ENCODE data around the gene POLD2.

The POLD2 gene

DNA sequence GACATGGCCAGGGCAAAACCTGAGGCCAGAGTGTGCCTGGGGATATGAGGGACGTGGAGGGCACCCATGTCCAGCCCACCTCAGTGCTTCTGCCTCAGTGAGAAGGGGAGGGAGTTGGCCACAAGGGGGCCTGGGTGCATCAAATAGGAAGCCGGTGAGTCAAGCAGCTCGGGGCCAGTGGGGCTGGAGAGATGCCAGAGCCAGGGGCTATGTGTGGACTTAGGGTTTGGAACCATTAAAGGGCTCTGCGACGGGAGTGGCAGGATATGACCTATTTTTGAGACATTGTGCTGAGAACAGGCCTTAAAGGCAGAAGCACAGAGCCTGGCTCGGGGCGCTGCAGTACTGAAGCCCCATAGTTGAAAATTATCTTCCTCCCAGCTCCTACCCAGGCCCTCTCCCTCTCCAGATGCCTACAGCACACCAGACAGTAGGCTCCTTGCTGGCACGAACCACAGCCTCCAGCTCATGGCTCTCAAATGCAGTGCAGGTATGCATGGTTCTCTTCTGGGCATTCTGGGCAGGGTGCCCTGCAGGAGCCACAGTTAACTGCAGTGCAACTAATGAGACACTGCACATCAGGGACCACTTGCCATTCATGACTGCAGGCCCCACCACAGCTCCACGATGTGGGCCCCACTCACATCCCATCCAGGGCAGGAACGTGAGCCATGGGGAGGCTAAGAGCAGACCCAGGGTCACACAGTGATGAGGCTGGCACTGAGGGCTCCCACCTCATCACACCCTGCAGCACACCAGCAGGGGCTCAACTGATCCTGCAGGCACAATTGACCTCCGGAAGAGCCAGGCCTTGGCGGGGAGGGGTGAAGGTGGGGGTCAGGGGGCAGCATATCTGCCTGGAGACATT is 50.8 kb downstream of the POLD2 start:
- Histone ChIP-seq H3K4me3 (ENCODE audit: low read depth, low read length) (no peak overlapping the region), H3K9ac (ENCODE audit: low read length) (no peak overlapping the region), H3K27ac (ENCODE audit: low read depth, low read length) (no peak overlapping the region), H3K9me3 (ENCODE audit: control insufficient read depth, insufficient read depth, low read depth, low read length) (no peaks in the 10 kb centered on the region), H3K4me1 (ENCODE audit: control insufficient read depth, insufficient read depth, low read length) (no peaks in the 10 kb centered on the region), H3K36me3 (ENCODE audit: control insufficient read depth, insufficient read depth, low read length) (peaks cover 46% of the 10 kb centered on the region), H3K27me3 (ENCODE audit: control insufficient read depth, insufficient read depth, low read length) (peaks cover 10% of the 10 kb centered on the region; the same call in 1 of the 2 replicates)

DNA sequence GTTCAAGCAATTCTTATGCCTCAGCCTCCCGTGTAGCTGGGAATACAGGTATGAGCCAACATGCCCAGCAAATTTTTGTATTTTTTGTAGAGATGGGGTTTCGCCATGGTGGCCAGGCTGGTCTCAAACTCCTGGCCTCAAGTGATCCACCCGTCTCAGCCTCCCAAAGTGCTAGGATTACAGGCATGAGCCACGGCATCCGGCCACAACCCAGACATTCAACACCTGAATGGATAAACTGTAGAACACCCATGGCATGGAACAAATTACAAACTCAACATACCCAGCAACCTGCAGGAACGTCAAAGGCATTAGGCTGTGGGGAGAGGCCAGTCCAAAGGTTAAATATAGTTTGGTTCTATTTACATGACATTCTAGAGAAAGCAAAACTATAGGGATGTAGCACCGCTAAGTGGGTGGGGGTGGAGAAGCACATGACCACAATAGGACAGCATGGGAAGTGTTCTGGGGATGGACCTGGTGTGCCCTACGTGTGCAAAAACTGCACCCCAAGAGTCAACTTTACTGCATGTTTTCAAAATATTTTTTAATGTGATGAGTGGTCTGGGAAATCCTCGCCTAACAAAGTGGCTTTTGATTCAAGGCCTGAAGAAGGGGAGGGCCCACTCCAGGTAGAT is 51.5 kb downstream of the POLD2 start:
- Histone ChIP-seq H3K9me3 (ENCODE audit: control insufficient read depth, insufficient read depth, low read depth, low read length) (no peaks in the 10 kb centered on the region), H3K9ac (ENCODE audit: low read length) (no peak overlapping the region), H3K4me1 (ENCODE audit: control insufficient read depth, insufficient read depth, low read length) (no peaks in the 10 kb centered on the region), H3K27ac (ENCODE audit: low read depth, low read length) (no peak overlapping the region), H3K4me3 (ENCODE audit: low read depth, low read length) (no peak overlapping the region), H3K27me3 (ENCODE audit: control insufficient read depth, insufficient read depth, low read length) (peaks cover 16% of the 10 kb centered on the region; the same call in 1 of the 2 replicates), H3K36me3 (ENCODE audit: control insufficient read depth, insufficient read depth, low read length) (peaks cover 38% of the 10 kb centered on the region)

DNA sequence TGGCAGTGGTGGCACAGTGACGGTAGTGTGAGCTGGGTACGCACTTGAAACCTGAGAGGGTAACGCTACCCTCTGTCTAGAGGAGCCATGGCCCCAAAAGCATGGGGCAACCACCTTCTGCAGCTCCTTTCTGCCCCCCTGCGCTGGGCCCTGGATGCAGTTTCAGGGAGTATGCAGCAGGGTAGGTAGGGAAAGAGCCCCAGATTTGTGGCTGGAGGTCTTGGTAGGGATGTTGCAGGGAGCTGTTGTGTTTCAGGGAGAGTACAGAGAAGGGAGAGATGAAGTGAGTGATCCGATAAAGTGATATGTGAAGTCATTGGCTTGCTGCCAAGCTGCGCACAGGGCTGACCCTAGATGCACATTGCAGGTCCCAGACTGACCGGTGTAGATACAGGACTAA is 55.3 kb downstream of the POLD2 start:
- no peak overlapping the region for H3K4me3 ChIP-seq (ENCODE audit: low read depth, low read length)
- peaks cover 17% of the 10 kb centered on the region; the same call in 1 of the 2 replicates for H3K27me3 ChIP-seq (ENCODE audit: control insufficient read depth, insufficient read depth, low read length)
- peaks cover 32% of the 10 kb centered on the region for H3K4me1 ChIP-seq (ENCODE audit: control insufficient read depth, insufficient read depth, low read length)
- H3K36me3 ChIP-seq (ENCODE audit: control insufficient read depth, insufficient read depth, low read length): peaks cover 5% of the 10 kb centered on the region; the same call in 1 of the 2 replicates
- no peaks in the 10 kb centered on the region for H3K9me3 ChIP-seq (ENCODE audit: control insufficient read depth, insufficient read depth, low read depth, low read length)
- no peak overlapping the region for H3K27ac ChIP-seq (ENCODE audit: low read depth, low read length)
- H3K9ac ChIP-seq (ENCODE audit: low read length): no peak overlapping the region

DNA sequence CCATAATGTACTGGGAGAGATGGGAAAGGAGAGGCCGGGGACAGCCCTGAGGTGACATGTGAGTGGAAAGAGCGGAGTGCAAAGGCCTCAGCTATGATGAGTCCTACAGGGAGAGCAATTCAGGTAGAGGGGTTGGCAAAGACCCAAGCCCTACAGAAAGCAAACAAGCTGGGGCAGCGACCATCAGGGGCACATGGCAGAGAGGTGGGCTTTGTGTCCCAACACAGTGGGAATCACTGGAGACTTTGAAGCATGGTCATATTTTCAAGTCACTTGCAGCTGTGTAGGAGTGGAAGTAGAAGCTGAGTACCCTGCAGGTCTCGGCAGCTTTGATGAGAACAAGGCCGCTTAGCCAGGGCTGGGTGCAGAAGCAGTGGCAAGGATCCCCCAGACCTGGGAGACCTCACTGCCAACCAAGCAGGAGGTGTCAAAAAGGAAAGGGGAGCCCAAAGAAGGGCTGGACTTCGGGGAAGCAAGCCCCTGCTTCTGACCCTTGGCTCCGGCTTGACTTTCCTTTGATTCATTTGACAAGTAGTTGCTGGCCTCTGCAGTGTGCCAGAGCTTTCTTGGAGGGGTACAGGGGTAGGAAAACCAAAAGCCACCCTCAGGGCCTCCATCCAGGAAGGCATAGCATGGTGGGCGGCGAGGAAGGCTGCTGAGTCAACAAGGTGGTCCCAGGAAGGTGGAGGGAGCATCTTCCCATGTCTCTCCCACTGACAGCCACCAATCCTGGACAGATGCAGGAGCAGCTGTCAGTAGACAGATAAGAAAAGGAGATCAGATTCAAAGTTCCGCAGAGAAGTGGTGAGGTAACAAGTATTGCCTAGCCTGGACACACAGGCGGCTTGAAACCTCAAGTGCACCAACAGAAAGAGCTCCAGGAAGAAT is 56.0 kb downstream of the POLD2 start:
- H3K27ac ChIP-seq (ENCODE audit: low read depth, low read length): no peak overlapping the region
- no peak overlapping the region for H3K9ac ChIP-seq (ENCODE audit: low read length)
- H3K4me1 ChIP-seq (ENCODE audit: control insufficient read depth, insufficient read depth, low read length): peaks cover 32% of the 10 kb centered on the region
- H3K36me3 ChIP-seq (ENCODE audit: control insufficient read depth, insufficient read depth, low read length): peaks cover 3% of the 10 kb centered on the region
- H3K4me3 ChIP-seq (ENCODE audit: low read depth, low read length): no peak overlapping the region
- no peaks in the 10 kb centered on the region for H3K9me3 ChIP-seq (ENCODE audit: control insufficient read depth, insufficient read depth, low read depth, low read length)
- H3K27me3 ChIP-seq (ENCODE audit: control insufficient read depth, insufficient read depth, low read length): peaks cover 17% of the 10 kb centered on the region; the same call in 1 of the 2 replicates

DNA sequence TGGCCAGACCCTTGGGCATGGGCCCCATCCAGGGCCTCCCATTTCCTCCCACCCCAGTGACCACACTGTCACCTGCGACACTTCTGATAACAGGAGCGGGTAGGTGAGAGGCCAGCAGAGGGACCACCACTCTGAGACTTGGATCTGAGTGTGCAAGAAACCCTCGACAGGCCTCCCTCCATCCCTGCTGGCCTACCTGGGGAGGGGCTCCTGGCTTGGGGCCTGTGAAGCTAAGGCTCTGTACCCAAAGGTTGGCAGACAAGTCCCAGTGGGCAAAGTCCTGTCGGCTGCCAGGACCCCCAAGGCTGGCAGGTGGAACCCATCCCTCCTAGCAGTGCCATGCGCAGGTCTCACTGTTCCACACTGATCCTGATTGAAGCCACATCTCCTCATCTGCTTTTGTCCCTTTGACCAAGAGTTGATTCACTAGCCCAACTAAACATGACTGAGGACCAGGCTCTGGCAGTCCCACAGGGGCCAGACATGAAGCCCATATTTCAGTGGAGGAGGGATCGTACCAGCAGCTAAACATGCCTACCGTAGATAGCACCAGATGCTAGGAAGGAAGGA is 56.8 kb downstream of the POLD2 start:
- H3K9me3 ChIP-seq (ENCODE audit: control insufficient read depth, insufficient read depth, low read depth, low read length): no peaks in the 10 kb centered on the region
- H3K36me3 ChIP-seq (ENCODE audit: control insufficient read depth, insufficient read depth, low read length): peaks cover 11% of the 10 kb centered on the region
- no peak overlapping the region for H3K27ac ChIP-seq (ENCODE audit: low read depth, low read length)
- peaks cover 32% of the 10 kb centered on the region for H3K4me1 ChIP-seq (ENCODE audit: control insufficient read depth, insufficient read depth, low read length)
- peaks cover 17% of the 10 kb centered on the region; the same call in 1 of the 2 replicates for H3K27me3 ChIP-seq (ENCODE audit: control insufficient read depth, insufficient read depth, low read length)
- no peak overlapping the region for H3K9ac ChIP-seq (ENCODE audit: low read length)
- no peak overlapping the region for H3K4me3 ChIP-seq (ENCODE audit: low read depth, low read length)

DNA sequence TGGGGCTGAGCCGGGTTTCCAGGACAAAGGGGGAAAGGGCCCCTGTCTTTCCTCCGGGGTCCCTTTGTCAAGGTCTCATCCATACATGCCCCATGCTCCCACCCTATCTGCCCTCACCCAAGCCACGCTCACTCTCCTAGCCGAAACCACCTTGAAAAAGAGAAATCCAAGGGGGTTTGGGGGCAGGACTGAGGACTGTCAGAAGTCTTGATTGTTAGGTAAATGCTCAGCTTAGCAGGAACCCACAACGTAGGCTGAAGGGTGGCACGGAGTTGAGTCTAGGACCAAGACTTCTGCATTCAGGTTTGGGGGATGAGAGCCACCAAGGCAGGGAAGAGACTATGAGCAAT is 57.3 kb downstream of the POLD2 start:
- peaks cover 17% of the 10 kb centered on the region; the same call in 1 of the 2 replicates for H3K27me3 ChIP-seq (ENCODE audit: control insufficient read depth, insufficient read depth, low read length)
- no peaks in the 10 kb centered on the region for H3K9me3 ChIP-seq (ENCODE audit: control insufficient read depth, insufficient read depth, low read depth, low read length)
- no peak overlapping the region for H3K9ac ChIP-seq (ENCODE audit: low read length)
- H3K4me1 ChIP-seq (ENCODE audit: control insufficient read depth, insufficient read depth, low read length): peaks cover 32% of the 10 kb centered on the region
- peaks cover 15% of the 10 kb centered on the region for H3K36me3 ChIP-seq (ENCODE audit: control insufficient read depth, insufficient read depth, low read length)
- H3K4me3 ChIP-seq (ENCODE audit: low read depth, low read length): no peak overlapping the region
- H3K27ac ChIP-seq (ENCODE audit: low read depth, low read length): no peak overlapping the region

DNA sequence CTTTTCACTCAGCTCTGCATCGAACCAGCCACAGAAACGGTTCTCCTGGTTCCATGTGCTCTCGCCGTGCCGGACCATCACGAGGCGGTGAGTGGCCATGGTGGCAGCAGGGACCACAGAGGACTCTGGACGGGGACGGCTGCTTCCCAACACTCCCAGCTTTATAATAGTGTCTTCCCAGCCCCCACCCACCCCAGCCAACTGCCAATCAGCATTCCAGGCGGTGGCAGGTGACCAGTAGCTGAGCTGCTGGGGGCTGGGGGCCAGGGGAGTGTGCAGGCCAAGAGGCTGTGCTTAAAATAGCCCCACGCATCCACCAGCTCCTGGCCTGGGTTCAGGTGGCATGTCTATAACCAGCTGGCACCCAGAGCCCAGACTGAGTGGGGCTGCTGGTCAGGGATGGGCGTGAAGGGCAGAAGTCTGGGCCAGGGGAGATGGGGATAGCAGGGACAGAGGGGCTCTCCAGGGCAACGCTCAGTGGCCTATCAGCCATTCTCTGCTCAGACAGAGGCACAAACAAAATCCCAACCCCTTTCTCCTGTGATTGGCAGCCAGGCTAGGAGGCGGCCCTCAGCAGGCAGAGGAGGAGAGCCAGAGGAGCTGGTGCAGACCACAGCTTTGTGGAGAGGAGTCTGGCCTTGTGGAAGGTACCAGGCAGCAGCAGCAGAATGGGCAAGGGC is 57.8 kb downstream of the POLD2 start, which contains the start of gene PGAM2:
TSS of gene PGAM2 (minus strand) at position 137 of the 680 bp plus-strand sequence. CDS start at position 99, 38 bp downstream.
- Histone ChIP-seq H3K4me1 (ENCODE audit: control insufficient read depth, insufficient read depth, low read length) (peaks cover 32% of the 10 kb centered on the region), H3K27ac (ENCODE audit: low read depth, low read length) (no peak within 1 kb of the TSS), H3K36me3 (ENCODE audit: control insufficient read depth, insufficient read depth, low read length) (peaks cover 21% of the 10 kb centered on the region), H3K4me3 (ENCODE audit: low read depth, low read length) (peak within 1 kb of the TSS; percentile 30; the same call in 1 of the 2 replicates), H3K27me3 (ENCODE audit: control insufficient read depth, insufficient read depth, low read length) (peaks cover 17% of the 10 kb centered on the region; the same call in 1 of the 2 replicates), H3K9me3 (ENCODE audit: control insufficient read depth, insufficient read depth, low read depth, low read length) (no peaks in the 10 kb centered on the region), H3K9ac (ENCODE audit: low read length) (no peak within 1 kb of the TSS)

DNA sequence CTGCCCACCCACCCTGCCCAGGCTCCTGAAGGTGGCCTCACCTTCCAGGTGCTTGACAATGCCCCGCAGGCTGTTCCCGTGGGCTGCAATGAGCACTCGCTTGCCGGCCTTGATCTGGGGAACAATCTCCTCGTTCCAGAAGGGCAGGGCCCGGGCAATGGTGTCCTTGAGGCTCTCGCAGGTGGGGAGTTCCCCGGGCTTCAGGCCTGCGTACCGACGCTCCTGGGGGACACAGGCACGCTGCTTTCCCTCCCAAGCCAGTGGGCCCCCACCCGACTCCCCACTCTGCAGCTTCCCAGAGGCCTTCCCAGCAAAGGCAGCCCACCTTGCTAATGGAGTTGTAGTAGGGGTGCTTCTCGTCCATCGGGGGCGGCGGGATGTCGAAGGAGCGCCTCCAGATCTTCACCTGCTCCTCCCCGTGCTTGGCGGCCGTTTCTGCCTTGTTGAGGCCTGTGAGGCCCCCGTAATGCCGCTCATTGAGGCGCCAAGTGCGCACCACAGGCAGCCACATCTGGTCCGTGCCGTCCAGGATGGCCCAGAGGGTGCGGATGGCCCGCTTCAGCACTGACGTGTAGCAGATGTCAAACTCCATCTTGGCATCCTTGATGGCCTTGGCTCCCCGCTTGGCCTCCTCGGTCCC is 58.4 kb downstream of the POLD2 start:
- Histone ChIP-seq H3K27me3 (ENCODE audit: control insufficient read depth, insufficient read depth, low read length) (peaks cover 17% of the 10 kb centered on the region; the same call in 1 of the 2 replicates), H3K4me3 (ENCODE audit: low read depth, low read length) (peak overlapping the region; percentile 30; the same call in 1 of the 2 replicates), H3K4me1 (ENCODE audit: control insufficient read depth, insufficient read depth, low read length) (peaks cover 32% of the 10 kb centered on the region), H3K27ac (ENCODE audit: low read depth, low read length) (no peak overlapping the region), H3K9ac (ENCODE audit: low read length) (no peak overlapping the region), H3K9me3 (ENCODE audit: control insufficient read depth, insufficient read depth, low read depth, low read length) (no peaks in the 10 kb centered on the region), H3K36me3 (ENCODE audit: control insufficient read depth, insufficient read depth, low read length) (peaks cover 27% of the 10 kb centered on the region)

All from HUES6 (cell line).